VCaP (cell line): ENCODE data around the gene B4GALT6.

Experiments
- H3K27ac ChIP-seq: fragments of 450-650 bp; 2 replicates; pipeline ENCODE4 v1.5.1; 2017
- TF ChIP-seq, protein P1 (sequence below): fragments of 450-650 bp; conservative IDR thresholded peaks from 2 replicates; pipeline ENCODE4 v1.5.1; 2017; ENCODE audit warnings: mild to moderate bottlenecking, moderate library complexity

Gene B4GALT6

DNA sequence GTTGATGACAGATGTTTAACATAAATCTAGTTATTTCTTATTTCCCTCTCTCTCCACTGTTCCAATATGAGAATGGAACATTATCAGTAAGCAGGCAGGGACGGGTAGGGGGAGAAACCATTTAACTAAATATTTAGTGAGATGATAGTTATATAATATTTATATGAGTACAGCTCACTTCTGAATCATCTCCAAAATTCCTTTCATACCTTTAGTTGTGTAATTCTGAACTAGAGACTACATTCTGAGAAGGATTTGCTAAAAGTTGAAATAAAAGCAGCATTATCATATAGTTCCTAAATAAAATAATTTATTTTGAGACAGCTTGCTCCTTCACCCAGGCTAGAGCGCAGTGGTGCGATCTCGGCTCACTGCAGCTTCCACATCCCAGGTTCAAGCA is 41.4 kb downstream of the B4GALT6 start:
- no peak overlapping the region for H3K27ac ChIP-seq
- TF ChIP-seq, protein P1, sequence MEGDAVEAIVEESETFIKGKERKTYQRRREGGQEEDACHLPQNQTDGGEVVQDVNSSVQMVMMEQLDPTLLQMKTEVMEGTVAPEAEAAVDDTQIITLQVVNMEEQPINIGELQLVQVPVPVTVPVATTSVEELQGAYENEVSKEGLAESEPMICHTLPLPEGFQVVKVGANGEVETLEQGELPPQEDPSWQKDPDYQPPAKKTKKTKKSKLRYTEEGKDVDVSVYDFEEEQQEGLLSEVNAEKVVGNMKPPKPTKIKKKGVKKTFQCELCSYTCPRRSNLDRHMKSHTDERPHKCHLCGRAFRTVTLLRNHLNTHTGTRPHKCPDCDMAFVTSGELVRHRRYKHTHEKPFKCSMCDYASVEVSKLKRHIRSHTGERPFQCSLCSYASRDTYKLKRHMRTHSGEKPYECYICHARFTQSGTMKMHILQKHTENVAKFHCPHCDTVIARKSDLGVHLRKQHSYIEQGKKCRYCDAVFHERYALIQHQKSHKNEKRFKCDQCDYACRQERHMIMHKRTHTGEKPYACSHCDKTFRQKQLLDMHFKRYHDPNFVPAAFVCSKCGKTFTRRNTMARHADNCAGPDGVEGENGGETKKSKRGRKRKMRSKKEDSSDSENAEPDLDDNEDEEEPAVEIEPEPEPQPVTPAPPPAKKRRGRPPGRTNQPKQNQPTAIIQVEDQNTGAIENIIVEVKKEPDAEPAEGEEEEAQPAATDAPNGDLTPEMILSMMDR, result no peak

GRCh38 chr18:31637445-31637844 is 46.9 kb downstream of the B4GALT6 start:
- TF ChIP-seq, protein P1, result no peak
- H3K27ac ChIP-seq, result no peak overlapping the region

DNA sequence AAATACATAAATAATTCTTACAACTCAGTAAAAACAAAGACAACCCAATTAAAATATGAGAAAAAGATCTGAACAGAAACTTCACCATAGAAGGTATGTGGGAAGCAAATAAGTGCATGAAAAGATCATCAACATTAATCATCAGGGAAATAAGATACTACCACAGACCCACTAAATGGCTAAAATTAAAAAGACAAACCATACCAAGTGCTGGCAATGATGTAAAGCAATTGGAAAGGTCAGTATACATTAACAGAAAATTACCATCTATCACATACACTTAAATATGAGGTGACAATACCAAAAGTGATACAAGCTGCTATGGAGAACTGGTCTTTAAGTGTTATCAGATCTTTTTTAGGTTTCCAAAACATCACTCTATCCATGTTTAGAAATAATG is 48.0 kb downstream of the B4GALT6 start:
- no peak overlapping the region for H3K27ac ChIP-seq
- TF ChIP-seq, protein P1, result no peak

- TF ChIP-seq, protein P1, result no peak
Measured at GRCh38 chr18:31634331-31634713, 50.1 kb downstream of the B4GALT6 start.

GRCh38 chr18:31633392-31634330 is 50.7 kb downstream of the B4GALT6 start:
- H3K27ac ChIP-seq, result no peak overlapping the region
- TF ChIP-seq, protein P1, result no peak

More at GRCh38 chr18:31634331-31634713, 50.1 kb downstream of the B4GALT6 start:
- H3K27ac ChIP-seq, result no peak overlapping the region

DNA sequence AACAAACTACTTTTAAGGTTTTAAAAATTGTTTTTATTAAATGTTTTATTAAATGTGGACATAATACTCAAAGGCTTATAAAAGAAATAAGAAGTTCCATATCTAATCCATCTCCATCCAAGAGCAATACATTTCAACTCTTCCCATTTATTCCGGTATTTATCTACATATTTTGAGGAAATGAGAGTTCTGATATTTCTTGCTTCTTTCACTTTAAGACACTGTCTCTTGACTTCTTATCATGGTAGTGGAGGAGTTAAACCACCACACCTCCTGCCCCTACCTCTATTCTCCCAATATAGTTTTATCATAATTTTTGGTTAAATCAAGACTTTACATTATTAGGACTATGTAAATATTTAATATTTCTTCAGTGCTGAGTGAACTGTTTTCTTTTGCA is 52.0 kb downstream of the B4GALT6 start:
- TF ChIP-seq, protein P1, result no peak
- H3K27ac ChIP-seq, result no peak overlapping the region

- TF ChIP-seq, protein P1, result no peak
- H3K27ac ChIP-seq, result no peak overlapping the region
Measured at GRCh38 chr18:31631526-31631925, 52.9 kb downstream of the B4GALT6 start.
